ENCODE results near the gene PSMC3. TPM values are rescaled to one million over a fixed set of nuclear protein-coding genes. Genes with fewer than 3 reads are reported as not detected.

The PSMC3 gene
- total and polyA plus RNA-seq, 2 of the 13 experiments (the other 11 are each of a cell fraction or from before 2014, with no cell fraction given), result 75.8 to 214 TPM

GRCh38 chr11:47467357-47467756, 41.1 kb upstream of the PSMC3 start:
- H3K4me2 ChIP-seq (ENCODE audit: low read depth, low read length), result no peak overlapping the region
- intact Hi-C loops (cut with micrococcal nuclease; ENCODE audit: unreplicated experiment), result no loop called here
- in situ Hi-C loops (cut with HindIII; ENCODE audit: extremely low pct_ligation_motif_present, low pct_unique_long_range_greater_than_20kb), result no loop called here
- no peaks in the 10 kb centered on the region for H3K27me3 ChIP-seq (ENCODE audit: control insufficient read depth in 1 of 2, insufficient read depth in 2 of 2, low read length in 2 of 2)
- TF ChIP-seq ZFP36L1 (CRISPR knock-in tag; IDR thresholded peaks at IDR 0.05) (no peak), ZNF703 (CRISPR knock-in tag; IDR thresholded peaks at IDR 0.05; ENCODE audit: borderline replicate concordance) (no peak)
- no TSS peak for BruUV-seq (replicated peaks)
- H3K36me3 ChIP-seq (replicated peaks in 1 of 2; ENCODE audit: control insufficient read depth in 1 of 2, insufficient read depth in 2 of 2, low read length in 2 of 2), result peaks cover 16 to 67% of the 10 kb centered on the region in 2 experiments
- H4K20me1 ChIP-seq (ENCODE audit: insufficient read depth, low read length), result no peaks in the 10 kb centered on the region
- no peaks in the 10 kb centered on the region for H3K79me2 ChIP-seq (ENCODE audit: insufficient read depth, low read length)
- no peak overlapping the region for H2AFZ ChIP-seq (ENCODE audit: low read length)
- DNase-seq (ENCODE audit: low spot score) (no peak), FAIRE-seq (no peak), ATAC-seq (no peak)
- peaks cover 18% of the 10 kb centered on the region for H3K4me1 ChIP-seq (ENCODE audit: insufficient read depth, low read length)
- H3K9ac ChIP-seq (ENCODE audit: insufficient read depth, low read depth, low read length), result no peak overlapping the region
- H3K4me3 ChIP-seq (replicated peaks in 1 of 3; ENCODE audit: insufficient read depth in 1 of 3, low read depth in 2 of 3, low read length in 3 of 3), result no peak overlapping the region
- ChIA-PET POLR2A (no interaction called here), CTCF (ENCODE audit: low intra/inter-chr PET ratio, low total read pairs) (no interaction called here)
- no peak overlapping the region for H3K27ac ChIP-seq (ENCODE audit: extremely low read length, insufficient read depth, low read length)
- H3K9me3 ChIP-seq (ENCODE audit: low read length), result no peaks in the 10 kb centered on the region
- WGBS (ENCODE audit: low lambda C conversion rate), result 100% methylated on average over 7 of the region's 7 CpGs

GRCh38 chr11:47466701-47467250, 40.5 kb upstream of the PSMC3 start:
- ATAC-seq, result peak; percentile 14; the same call in 2 of the 3 replicates
- H2AFZ ChIP-seq (ENCODE audit: low read length), result no peak overlapping the region
- FAIRE-seq, result no peak
- H3K4me2 ChIP-seq (ENCODE audit: low read depth, low read length), result no peak overlapping the region
- intact Hi-C loops (cut with micrococcal nuclease; ENCODE audit: unreplicated experiment), result no loop called here
- DNase-seq (ENCODE audit: low spot score), result no peak
- BruUV-seq (replicated peaks), result no TSS peak
- H3K4me1 ChIP-seq (ENCODE audit: insufficient read depth, low read length), result peaks cover 18% of the 10 kb centered on the region
- no peak overlapping the region for H3K9ac ChIP-seq (ENCODE audit: insufficient read depth, low read depth, low read length)
- H3K4me3 ChIP-seq (replicated peaks in 1 of 3; ENCODE audit: insufficient read depth in 1 of 3, low read depth in 2 of 3, low read length in 3 of 3), result no peak overlapping the region
- peaks cover 13 to 61% of the 10 kb centered on the region in 2 experiments for H3K36me3 ChIP-seq (replicated peaks in 1 of 2; ENCODE audit: control insufficient read depth in 1 of 2, insufficient read depth in 2 of 2, low read length in 2 of 2)
- no peaks in the 10 kb centered on the region for H3K9me3 ChIP-seq (ENCODE audit: low read length)
- no peaks in the 10 kb centered on the region for H4K20me1 ChIP-seq (ENCODE audit: insufficient read depth, low read length)
- TF ChIP-seq MYC (CRISPR knock-in tag; IDR thresholded peaks at IDR 0.05; ENCODE audit: borderline replicate concordance) (no peak), ZNF775 (CRISPR knock-in tag; IDR thresholded peaks at IDR 0.05; ENCODE audit: borderline replicate concordance) (no peak), ATF6 (CRISPR knock-in tag; conservative IDR thresholded peaks at IDR 0.05) (no peak), RBM22 (optimal IDR thresholded peaks at IDR 0.05; ENCODE audit: low read length) (peak; percentile 23), MAX (IDR thresholded peaks at IDR 0.05) (no peak), SOX5 (CRISPR knock-in tag; IDR thresholded peaks at IDR 0.05; ENCODE audit: borderline replicate concordance) (no peak)
- no peak overlapping the region for H3K27ac ChIP-seq (ENCODE audit: extremely low read length, insufficient read depth, low read length)
- no peaks in the 10 kb centered on the region for H3K79me2 ChIP-seq (ENCODE audit: insufficient read depth, low read length)
- H3K27me3 ChIP-seq (ENCODE audit: control insufficient read depth in 1 of 2, insufficient read depth in 2 of 2, low read length in 2 of 2), result no peaks in the 10 kb centered on the region
- in situ Hi-C loops (cut with HindIII; ENCODE audit: extremely low pct_ligation_motif_present, low pct_unique_long_range_greater_than_20kb), result no loop called here
- POLR2A ChIA-PET, result no interaction called here
- CTCF ChIA-PET (ENCODE audit: low intra/inter-chr PET ratio, low total read pairs), result no interaction called here
- WGBS (ENCODE audit: low lambda C conversion rate), result 95% methylated on average over 4 of the region's 4 CpGs
